ENCODE measurements around the gene IP6K1. TPM values are rescaled to one million over a fixed set of nuclear protein-coding genes. Genes with fewer than 3 reads are reported as not detected.

The IP6K1 gene
- total and polyA plus RNA-seq, 2 experiments from 2014 or later: 10.7 to 35.5 TPM

DNA sequence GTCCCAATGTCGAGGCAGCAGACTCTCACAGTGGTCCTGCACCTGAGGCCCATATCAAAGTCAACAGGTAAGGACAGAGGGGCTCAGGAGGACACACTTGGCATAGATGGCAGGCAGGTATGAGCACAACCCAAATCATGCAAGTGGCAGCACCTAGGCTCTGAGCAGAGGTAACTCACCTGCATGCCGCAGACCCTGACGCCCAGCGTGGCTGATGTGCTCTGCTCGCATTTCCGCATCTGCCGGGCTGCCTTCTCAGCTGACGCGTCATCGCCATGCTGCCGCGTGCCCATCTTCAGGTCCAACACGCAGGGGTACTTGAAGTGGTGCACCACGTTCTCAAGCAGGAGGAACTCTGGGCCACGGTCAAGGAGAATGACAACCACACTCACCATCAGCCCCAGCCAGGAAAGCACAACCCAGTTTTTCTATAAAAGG lies 58.4 kb downstream of the IP6K1 start (continued):
- no peak for TF ChIP-seq ZNF114 (CRISPR knock-in tag; IDR thresholded peaks at IDR 0.05)
- TF ChIP-seq JUNB (IDR thresholded peaks at IDR 0.05; ENCODE audit: unreplicated experiment): no peak
- no peak for TF ChIP-seq EZH2 (IDR thresholded peaks at IDR 0.05; ENCODE audit: low read depth, unreplicated experiment)
- TF ChIP-seq EZH2phosphoT487 (IDR thresholded peaks at IDR 0.05; ENCODE audit: unreplicated experiment): no peak
- no peak for TF ChIP-seq POLR2AphosphoS5 (IDR thresholded peaks at IDR 0.05; ENCODE audit: low read depth)
- TF ChIP-seq NANOG (IDR thresholded peaks at IDR 0.05; ENCODE audit: borderline replicate concordance): no peak
- TF ChIP-seq STAT1 (IDR thresholded peaks at IDR 0.05; ENCODE audit: unreplicated experiment): no peak
- TF ChIP-seq, protein P1, sequence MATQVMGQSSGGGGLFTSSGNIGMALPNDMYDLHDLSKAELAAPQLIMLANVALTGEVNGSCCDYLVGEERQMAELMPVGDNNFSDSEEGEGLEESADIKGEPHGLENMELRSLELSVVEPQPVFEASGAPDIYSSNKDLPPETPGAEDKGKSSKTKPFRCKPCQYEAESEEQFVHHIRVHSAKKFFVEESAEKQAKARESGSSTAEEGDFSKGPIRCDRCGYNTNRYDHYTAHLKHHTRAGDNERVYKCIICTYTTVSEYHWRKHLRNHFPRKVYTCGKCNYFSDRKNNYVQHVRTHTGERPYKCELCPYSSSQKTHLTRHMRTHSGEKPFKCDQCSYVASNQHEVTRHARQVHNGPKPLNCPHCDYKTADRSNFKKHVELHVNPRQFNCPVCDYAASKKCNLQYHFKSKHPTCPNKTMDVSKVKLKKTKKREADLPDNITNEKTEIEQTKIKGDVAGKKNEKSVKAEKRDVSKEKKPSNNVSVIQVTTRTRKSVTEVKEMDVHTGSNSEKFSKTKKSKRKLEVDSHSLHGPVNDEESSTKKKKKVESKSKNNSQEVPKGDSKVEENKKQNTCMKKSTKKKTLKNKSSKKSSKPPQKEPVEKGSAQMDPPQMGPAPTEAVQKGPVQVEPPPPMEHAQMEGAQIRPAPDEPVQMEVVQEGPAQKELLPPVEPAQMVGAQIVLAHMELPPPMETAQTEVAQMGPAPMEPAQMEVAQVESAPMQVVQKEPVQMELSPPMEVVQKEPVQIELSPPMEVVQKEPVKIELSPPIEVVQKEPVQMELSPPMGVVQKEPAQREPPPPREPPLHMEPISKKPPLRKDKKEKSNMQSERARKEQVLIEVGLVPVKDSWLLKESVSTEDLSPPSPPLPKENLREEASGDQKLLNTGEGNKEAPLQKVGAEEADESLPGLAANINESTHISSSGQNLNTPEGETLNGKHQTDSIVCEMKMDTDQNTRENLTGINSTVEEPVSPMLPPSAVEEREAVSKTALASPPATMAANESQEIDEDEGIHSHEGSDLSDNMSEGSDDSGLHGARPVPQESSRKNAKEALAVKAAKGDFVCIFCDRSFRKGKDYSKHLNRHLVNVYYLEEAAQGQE (IDR thresholded peaks at IDR 0.05; ENCODE audit: unreplicated experiment): no peak
- no peak for TF ChIP-seq CREB1 (CRISPR knock-in tag; IDR thresholded peaks at IDR 0.05; ENCODE audit: low read depth)

DNA sequence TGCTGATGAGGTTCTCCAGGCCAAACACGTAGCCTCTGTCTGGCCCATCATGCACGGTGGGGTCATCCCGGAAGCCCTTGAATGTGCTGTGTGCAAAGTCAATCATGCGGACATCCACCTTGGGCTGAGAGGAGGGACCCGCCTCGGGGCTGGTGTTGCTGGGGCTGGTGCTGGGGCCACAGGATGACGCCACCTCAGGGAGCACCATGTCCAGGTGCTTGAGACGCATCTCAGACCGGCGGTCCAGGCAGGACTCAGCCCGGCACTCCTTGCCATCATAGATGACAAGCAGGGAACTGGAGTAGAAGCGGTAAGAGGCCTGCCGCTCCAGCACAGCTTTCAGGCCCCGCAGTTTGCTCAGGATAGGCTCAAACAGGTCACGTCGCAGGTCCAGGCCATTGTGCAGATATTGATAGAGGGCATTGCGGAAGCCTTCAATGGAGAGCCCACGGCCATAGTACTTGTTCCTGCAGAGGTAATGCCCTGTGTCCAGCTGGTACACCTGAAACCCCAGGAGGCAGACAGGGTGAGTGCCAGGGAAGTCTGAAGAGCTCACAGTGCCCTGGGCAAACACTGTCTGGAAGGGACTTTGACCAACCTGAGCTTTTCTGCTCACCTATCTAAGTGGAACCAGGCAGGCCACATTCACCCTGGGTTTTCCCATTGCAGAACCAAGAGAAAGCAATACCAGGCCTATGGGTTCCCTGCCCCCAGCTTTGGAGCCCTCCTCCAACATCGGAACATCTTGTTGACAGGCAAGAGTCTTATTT lies 59.0 kb downstream of the IP6K1 start:
- no peak overlapping the region for H3K4me3 Mint-ChIP-seq

More for the DNA sequence above, 59.0 kb downstream of the IP6K1 start:
- TF ChIP-seq EZH2phosphoT487 (IDR thresholded peaks at IDR 0.05; ENCODE audit: unreplicated experiment): no peak
- TF ChIP-seq CREB1 (CRISPR knock-in tag; IDR thresholded peaks at IDR 0.05; ENCODE audit: low read depth): no peak
- no peak for TF ChIP-seq POLR2AphosphoS5 (IDR thresholded peaks at IDR 0.05; ENCODE audit: low read depth)
- no peak for TF ChIP-seq NANOG (IDR thresholded peaks at IDR 0.05; ENCODE audit: borderline replicate concordance)
- no peak for TF ChIP-seq JUNB (IDR thresholded peaks at IDR 0.05; ENCODE audit: unreplicated experiment)
- TF ChIP-seq, protein P2, sequence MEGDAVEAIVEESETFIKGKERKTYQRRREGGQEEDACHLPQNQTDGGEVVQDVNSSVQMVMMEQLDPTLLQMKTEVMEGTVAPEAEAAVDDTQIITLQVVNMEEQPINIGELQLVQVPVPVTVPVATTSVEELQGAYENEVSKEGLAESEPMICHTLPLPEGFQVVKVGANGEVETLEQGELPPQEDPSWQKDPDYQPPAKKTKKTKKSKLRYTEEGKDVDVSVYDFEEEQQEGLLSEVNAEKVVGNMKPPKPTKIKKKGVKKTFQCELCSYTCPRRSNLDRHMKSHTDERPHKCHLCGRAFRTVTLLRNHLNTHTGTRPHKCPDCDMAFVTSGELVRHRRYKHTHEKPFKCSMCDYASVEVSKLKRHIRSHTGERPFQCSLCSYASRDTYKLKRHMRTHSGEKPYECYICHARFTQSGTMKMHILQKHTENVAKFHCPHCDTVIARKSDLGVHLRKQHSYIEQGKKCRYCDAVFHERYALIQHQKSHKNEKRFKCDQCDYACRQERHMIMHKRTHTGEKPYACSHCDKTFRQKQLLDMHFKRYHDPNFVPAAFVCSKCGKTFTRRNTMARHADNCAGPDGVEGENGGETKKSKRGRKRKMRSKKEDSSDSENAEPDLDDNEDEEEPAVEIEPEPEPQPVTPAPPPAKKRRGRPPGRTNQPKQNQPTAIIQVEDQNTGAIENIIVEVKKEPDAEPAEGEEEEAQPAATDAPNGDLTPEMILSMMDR (conservative IDR thresholded peaks at IDR 0.05; ENCODE audit: low read depth in 2 of 2): no peak
- no peak for TF ChIP-seq STAT1 (IDR thresholded peaks at IDR 0.05; ENCODE audit: unreplicated experiment)
- TF ChIP-seq, protein P1 (IDR thresholded peaks at IDR 0.05; ENCODE audit: unreplicated experiment): no peak
- no peak for TF ChIP-seq EZH2 (IDR thresholded peaks at IDR 0.05; ENCODE audit: low read depth, unreplicated experiment)
- H3K36me3 ChIP-seq (ENCODE audit: insufficient read depth): peaks cover 13% of the 10 kb centered on the region
- no peak for DNase-seq (ENCODE audit: low spot score)
- no peak overlapping the region for H3K27ac ChIP-seq (ENCODE audit: low read depth)
- H2AFZ ChIP-seq: no peak overlapping the region
- H3F3A ChIP-seq (replicated peaks; ENCODE audit: low read depth): peaks cover 18% of the 10 kb centered on the region; the same call in 1 of the 2 replicates
- Mint-ChIP-seq H3K27ac (no peak overlapping the region), H3K4me1 (peaks cover 6% of the 10 kb centered on the region; the same call in 1 of the 3 replicates), H3K36me3 (ENCODE audit: low read depth) (peaks cover 26% of the 10 kb centered on the region; the same call in 2 of the 3 replicates), H3K9me3 (no peaks in the 10 kb centered on the region), H3K27me3 (ENCODE audit: insufficient read depth, low read depth, poor library complexity) (peaks cover 11% of the 10 kb centered on the region)
- no peaks in the 10 kb centered on the region for H3K4me1 ChIP-seq (ENCODE audit: insufficient read depth)
- no peak for ATAC-seq
- H3K4me3 ChIP-seq: no peak overlapping the region
- no peak overlapping the region for H3K4me2 ChIP-seq
- H3K27me3 ChIP-seq (ENCODE audit: insufficient read depth): no peaks in the 10 kb centered on the region
- H3K79me2 ChIP-seq (replicated peaks; ENCODE audit: insufficient read depth): no peaks in the 10 kb centered on the region; the same call in 1 of the 2 replicates
- H3K9me2 ChIP-seq (ENCODE audit: insufficient read depth): no peaks in the 10 kb centered on the region
- H4K20me1 ChIP-seq (replicated peaks; ENCODE audit: insufficient read depth): peaks cover 4% of the 10 kb centered on the region; the same call in 1 of the 2 replicates

All from GM23338 (cell line).